HG03354 (cell line): ENCODE results near the gene KRTAP9-2.
"Not testable (repeated sequence)": the region's sequence is repeated elsewhere in the genome, so short reads cannot be mapped to it uniquely, and the experiment has no call there.

Source experiments
- ATAC-seq: cut with Tn5 transposase; IDR thresholded peaks from one replicate; pipeline ENCODE4 v1.9.1; 2021; ENCODE audit warnings: mild to moderate bottlenecking; ENCODE audit not compliant: unreplicated experiment, poor library complexity, severe bottlenecking

Gene KRTAP9-2

DNA sequence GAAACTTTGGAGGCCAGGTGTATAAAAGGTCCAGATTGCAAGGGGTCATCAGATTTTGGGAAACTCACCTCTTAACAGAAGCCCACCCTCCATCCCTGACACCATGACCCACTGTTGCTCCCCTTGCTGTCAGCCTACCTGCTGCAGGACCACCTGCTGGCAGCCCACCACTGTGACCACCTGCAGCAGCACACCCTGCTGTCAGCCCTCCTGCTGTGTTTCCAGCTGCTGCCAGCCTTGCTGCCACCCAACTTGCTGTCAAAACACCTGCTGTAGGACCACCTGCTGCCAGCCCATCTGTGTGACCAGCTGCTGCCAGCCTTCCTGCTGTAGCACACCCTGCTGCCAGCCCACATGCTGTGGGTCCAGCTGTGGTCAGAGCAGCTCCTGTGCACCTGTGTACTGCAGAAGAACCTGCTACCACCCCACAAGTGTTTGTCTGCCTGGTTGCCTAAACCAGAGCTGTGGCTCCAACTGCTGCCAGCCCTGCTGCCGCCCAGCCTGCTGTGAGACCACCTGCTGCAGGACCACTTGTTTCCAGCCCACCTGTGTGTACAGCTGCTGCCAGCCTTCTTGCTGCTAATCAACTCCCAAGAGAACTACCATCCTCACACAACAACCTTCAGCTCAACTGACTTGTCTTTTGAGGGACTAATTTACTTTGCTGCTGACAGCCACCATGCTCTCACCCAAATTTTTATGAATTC is 6.1 kb downstream of the KRTAP9-2 start, which contains the start of gene KRTAP9-3:
Gene KRTAP9-3, plus strand, starts transcription at position 51 of the 707 bp plus-strand sequence. Its CDS starts 53 bp downstream, at position 104.
- not testable (repeated sequence) for ATAC-seq

DNA sequence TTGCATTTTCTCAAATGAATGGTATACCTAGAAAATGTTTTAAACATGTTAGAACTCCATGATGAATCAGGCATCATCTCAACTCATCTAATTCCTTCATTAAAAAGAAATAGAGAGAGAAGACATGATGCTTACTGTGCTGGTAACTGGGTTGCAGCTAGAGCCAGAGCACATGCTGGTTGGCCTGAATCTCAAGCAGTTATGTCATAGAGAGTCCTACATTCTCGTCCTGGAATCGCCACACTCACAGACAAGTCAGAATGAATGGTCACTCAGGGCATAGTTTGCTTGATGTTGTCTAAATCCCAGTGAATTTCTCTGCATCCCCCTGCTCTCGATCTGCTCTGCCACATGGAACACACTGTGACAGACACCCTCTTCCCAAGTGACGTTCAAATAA is 10.7 kb downstream of the KRTAP9-2 start:
- not testable (repeated sequence) for ATAC-seq

DNA sequence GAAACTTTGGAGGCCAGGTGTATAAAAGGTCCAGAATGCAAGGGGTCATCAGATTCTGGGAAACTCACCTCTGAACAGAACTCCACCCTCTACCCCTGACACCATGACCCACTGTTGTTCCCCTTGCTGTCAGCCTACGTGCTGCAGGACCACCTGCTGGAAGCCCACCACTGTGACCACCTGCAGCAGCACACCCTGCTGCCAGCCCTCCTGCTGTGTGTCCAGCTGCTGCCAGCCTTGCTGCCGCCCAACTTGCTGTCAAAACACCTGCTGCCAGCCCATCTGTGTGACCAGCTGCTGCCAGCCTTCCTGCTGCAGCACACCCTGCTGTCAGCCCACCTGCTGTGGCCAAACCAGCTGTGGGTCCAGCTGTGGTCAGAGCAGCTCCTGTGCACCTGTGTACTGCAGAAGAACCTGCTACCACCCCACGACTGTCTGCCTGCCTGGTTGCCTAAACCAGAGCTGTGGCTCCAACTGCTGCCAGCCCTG is 11.5 kb downstream of the KRTAP9-2 start, which contains the start of gene KRTAP9-8:
Gene KRTAP9-8, plus strand, starts transcription at position 51 of the 489 bp plus-strand sequence. Its CDS starts 53 bp downstream, at position 104.
- not testable (repeated sequence) for ATAC-seq

DNA sequence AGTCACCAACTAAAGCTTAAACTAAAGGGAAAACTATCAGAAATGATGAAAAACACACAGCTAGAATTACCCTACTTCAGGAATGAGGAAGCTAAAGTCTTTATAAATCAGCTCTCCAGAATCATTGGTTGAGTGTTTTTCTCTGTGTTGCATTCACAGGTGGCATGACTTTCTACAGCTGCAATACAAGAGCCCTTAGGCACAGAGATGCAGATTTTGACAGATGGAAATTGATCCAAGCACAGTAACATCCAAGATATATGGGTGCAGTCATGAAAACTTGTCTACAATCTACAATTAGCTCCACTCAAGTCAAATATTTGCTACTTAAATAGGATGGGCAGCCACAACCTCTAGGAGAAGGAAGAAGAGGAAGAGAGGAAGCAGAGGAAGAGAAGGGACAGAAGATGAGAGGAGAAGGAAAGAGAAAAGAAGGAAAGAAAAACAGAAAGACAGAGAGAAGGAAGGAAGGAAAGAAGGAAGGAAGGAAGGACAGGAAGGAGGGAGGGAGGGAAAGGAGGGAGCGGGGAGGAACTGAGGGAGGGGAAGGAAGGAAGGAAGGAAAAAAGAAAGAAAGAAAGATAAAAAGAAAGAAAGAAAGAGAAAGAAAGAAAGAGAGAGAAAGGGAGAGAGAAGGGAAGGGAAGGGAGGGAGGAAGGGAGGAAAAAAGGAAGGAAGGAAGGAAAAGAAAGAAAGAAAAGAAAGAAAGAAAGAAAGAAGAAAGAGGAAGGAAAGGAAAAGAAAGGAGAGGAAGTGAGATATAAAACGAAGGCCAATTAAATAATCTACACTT is 20.7 kb downstream of the KRTAP9-2 start:
- ATAC-seq = not testable (repeated sequence)

DNA sequence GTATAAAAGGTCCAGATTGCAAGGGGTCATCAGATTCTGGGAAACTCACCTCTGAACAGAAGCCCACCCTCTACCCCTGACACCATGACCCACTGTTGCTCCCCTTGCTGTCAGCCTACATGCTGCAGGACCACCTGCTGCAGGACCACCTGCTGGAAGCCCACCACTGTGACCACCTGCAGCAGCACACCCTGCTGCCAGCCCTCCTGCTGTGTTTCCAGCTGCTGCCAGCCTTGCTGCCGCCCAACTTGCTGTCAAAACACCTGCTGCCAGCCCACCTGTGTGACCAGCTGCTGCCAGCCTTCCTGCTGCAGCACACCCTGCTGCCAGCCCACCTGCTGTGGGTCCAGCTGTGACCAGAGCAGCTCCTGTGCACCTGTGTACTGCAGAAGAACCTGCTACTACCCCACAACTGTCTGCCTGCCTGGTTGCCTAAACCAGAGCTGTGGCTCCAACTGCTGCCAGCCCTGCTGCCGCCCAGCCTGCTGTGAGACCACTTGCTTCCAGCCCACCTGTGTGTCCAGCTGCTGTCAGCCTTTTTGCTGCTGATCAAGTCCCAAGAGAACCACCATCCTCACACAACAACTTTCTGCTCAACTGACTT is 23.3 kb downstream of the KRTAP9-2 start, which contains the start of gene KRTAP9-4:
Gene KRTAP9-4, plus strand, starts transcription at position 51 of the 604 bp plus-strand sequence. Its CDS starts 34 bp downstream, at position 85.
- ATAC-seq = not testable (repeated sequence)

DNA sequence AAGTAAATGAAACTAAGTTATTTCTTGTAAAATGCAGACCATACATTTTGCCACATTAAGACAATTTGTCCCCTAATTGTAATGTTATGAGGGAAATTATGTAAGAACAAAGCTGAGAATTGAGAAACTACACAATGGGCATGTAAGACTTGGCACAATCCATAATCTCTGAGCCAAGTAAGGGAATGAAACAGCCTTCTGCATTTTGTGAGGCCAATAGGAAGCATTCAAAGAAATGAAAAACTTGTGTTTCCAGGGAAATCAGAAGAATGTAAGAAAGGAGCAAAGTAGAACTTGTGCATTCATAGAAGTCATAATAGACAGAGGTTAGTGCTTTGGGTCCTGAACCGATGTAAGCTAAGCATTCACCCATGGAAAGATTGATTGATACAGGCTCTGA is 24.8 kb downstream of the KRTAP9-2 start:
- ATAC-seq = no peak

DNA sequence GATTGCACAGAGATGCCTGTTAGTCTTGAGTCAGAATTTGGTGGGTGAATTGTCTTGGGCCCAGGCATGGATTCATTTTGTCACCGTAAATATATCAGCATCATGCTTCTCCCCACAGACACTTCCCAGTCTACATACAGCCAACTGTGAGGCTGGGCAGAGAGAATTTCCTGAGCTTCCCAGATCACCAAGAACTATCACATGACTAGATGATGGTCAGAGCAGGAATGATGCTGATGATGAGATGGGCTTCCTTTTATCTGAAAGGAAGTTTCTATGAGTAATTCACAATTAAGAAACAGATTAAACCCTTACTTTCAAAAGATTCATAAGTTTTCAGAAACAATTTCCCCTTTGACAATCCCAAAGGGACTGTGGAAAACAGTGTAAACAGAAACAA is 28.4 kb downstream of the KRTAP9-2 start:
- ATAC-seq = no peak

DNA sequence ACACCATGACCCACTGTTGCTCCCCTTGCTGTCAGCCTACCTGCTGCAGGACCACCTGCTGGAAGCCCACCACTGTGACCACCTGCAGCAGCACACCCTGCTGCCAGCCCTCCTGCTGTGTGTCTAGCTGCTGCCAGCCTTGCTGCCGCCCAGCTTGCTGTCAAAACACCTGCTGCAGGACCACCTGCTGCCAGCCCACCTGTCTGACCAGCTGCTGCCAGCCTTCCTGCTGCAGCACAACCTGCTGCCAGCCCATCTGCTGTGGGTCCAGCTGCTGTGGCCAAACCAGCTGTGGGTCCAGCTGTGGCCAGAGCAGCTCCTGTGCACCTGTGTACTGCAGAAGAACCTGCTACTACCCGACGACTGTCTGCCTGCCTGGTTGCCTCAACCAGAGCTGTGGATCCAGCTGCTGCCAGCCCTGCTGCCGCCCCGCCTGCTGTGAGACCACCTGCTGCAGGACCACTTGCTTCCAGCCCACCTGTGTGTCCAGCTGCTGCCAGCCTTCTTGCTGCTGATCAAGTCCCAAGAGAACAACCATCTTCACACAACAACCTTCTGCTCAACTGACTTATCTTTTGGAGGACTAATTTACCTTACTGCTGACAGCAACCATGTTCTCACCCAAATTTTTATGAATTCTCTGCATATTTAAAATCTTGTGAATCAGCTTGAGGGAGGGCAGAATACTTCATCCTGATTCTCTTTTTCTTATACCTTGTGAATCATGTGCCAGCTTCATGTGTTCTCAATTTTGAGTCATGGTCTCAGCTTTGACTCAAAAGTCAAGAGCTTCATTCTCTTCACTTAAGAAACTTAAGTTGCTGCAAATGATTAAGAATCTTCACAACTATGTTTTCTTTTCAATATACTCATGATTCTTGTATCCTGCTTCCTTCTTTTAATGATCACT is 29.2 kb downstream of the KRTAP9-2 start, which contains the start of gene KRTAP9-9:
Gene KRTAP9-9, plus strand, starts transcription at position 4 of the 910 bp plus-strand sequence.
- not testable (repeated sequence) for ATAC-seq

DNA sequence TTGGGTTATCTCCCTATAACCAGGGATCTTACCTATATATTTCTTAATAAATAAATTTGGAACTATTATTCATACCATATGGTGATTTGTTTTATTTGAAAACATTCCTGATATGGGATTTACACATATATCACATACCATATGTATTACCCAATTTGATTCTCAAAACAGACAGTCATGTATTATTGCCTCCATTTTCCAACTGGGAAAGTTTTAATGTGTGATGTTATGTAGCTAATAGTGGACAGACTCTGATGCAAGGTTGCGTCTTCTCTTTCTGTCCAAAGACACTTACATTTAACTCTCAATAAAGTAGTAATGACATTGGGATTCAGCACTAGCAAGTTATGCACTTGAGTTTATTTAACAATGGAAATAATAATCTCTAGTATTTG is 29.8 kb downstream of the KRTAP9-2 start:
- no peak for ATAC-seq

DNA sequence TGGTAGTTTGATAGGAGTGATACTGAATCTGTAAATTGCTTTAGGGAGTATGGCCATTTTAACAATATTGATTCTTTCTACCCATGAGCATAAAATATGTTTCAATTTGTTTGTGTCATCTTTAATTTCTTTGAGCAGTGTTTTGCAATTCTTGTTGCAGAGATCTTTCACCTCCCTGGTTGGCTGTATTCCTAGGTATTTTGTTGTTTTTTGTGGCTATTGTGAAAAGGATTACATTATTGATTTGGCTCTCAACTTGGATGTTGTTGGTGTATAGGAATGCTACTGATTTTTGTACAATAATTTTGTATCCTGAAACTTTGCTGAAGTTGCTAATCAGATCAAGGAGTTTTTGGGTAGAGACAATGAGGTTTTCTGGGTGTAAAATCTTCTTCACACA is 32.0 kb downstream of the KRTAP9-2 start:
- ATAC-seq = no peak

DNA sequence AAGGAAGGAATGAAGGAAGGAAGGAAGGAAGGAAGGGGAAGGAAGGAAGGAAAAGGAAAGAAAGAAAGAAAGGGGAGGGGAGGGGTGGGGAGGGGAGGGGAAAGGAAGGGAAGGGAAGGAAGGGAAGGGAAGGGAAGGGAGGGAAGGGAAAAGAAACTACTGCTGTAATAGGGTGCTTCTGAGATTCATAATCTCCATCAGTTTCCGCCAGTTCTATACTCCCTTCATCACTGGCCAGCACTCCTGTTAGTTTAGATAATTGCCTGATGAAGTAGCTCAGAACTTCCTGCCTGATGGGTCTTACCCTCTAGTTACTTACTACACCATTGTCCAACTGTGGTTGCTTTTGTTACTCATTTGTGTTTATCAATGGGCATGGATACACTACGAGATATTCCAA is 36.8 kb downstream of the KRTAP9-2 start:
- no peak for ATAC-seq

DNA sequence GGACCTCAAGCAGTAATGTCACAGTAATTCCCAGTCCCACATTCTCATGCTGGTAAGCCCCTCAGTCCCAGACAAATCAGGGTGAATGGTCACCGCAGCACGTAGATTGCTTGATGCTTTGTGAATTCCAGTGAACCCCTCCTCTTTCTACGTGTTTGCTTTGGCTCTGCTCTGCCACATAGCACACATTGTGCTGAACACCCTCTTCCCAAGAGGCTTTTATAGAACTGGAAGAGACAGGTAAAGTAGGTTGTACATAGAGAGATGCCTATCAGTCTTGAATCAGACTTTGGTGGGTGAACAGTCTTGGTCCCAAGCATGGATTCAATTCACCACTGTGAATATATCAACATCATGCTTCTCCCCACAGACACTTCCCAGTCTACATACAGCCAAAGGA is 38.2 kb downstream of the KRTAP9-2 start:
- no peak for ATAC-seq

DNA sequence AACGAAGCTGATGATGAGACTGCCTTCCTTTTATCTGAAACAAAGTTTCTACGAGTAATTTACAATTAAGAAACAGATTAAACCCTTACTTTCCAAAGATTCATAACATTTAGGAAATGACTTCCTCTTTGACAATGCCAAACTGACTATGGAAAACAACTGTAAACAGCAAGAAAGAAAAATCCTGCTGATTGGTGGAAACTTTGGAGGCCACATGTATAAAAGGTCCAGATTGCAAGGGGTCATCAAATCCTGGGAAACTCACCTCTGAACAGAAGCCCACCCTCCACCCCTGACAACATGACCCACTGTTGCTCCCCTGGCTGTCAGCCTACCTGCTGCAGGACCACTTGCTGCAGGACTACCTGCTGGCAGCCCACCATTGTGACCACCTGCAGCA is 38.6 kb downstream of the KRTAP9-2 start, which contains the start of gene KRTAP9-6:
Gene KRTAP9-6, plus strand, starts transcription at position 301 of the 400 bp plus-strand sequence. Its CDS starts 0 bp downstream, at position 301.
- ATAC-seq = no peak

DNA sequence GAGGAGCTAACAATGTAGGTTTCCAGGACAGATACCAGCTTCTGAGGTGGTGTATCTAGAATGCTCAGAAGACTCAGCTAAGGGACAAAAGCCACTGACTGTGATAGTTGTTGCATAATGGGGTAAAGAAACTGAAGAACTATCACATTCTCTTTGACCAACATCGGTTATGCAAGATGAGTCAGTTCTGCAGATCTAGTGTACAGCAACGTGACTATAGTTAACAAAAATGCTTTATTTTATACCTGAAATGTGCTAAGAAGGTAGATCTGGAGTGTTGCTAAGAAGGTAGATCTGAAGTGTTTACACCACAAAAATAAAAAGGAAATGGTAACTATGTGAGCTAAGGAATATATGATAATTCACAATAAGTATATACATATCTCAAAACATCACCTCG is 41.3 kb downstream of the KRTAP9-2 start:
- no peak for ATAC-seq

DNA sequence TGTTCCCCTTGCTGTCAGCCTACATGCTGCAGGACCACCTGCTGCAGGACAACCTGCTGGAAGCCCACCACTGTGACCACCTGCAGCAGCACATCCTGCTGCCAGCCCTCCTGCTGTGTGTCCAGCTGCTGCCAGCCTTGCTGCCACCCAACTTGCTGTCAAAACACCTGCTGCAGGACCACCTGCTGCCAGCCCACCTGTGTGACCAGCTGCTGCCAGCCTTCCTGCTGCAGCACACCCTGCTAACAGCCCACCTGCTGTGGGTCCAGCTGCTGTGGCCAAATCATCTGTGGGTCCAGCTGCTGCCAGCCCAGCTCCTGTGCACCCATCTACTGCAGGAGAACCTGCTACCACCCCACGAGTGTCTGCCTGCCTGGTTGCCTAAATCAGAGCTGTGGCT is 44.9 kb downstream of the KRTAP9-2 start:
- not testable (repeated sequence) for ATAC-seq

DNA sequence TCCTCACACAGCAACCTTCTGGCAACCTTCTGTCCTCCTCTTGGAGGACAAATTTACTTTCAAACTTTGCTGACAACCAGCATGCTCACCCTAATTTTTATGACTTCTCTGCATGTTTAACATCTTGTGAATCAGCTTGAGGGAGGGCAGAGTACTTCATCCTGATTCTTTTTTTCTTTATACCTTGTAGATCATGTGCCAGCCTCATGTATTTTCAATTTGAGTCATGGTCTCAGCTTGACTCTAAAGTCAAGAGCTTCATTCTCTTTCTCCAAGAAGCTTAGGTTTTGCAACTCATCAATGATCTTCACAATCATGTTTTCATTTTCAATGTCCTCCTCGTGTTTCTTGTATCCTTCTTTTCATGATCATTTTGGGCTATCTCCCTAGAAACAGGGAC is 45.4 kb downstream of the KRTAP9-2 start:
- no peak for ATAC-seq

DNA sequence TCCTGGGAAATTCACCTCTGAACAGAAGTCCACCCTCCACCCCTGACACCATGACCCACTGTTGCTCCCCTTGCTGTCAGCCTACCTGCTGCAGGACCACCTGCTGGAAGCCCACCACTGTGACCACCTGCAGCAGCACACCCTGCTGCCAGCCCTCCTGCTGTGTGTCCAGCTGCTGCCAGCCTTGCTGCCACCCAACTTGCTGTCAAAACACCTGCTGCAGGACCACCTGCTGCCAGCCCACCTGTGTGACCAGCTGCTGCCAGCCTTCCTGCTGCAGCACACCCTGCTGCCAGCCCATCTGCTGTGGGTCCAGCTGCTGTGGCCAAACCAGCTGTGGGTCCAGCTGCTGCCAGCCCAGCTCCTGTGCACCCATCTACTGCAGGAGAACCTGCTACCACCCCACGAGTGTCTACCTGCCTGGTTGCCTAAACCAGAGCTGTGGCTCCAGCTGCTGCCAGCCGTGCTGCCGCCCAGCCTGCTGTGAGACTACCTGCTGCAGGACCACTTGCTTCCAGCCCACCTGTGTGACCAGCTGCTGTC is 49.3 kb downstream of the KRTAP9-2 start, which contains the start of gene KRTAP9-7:
Gene KRTAP9-7, plus strand, starts transcription at position 51 of the 543 bp plus-strand sequence. Its CDS starts 0 bp downstream, at position 51.
- ATAC-seq = not testable (repeated sequence)
